ENCODE measurements around the gene KRTAP10-1.

KRTAP10-1 gene

GRCh38 chr21:44544566-44544965 is 4.6 kb upstream of the KRTAP10-1 start:
- no peak overlapping the region for H3K4me3 ChIP-seq (ENCODE audit: low read length)
- no peak for DNase-seq (ENCODE audit: low read depth)
- TF ChIP-seq, protein P1, sequence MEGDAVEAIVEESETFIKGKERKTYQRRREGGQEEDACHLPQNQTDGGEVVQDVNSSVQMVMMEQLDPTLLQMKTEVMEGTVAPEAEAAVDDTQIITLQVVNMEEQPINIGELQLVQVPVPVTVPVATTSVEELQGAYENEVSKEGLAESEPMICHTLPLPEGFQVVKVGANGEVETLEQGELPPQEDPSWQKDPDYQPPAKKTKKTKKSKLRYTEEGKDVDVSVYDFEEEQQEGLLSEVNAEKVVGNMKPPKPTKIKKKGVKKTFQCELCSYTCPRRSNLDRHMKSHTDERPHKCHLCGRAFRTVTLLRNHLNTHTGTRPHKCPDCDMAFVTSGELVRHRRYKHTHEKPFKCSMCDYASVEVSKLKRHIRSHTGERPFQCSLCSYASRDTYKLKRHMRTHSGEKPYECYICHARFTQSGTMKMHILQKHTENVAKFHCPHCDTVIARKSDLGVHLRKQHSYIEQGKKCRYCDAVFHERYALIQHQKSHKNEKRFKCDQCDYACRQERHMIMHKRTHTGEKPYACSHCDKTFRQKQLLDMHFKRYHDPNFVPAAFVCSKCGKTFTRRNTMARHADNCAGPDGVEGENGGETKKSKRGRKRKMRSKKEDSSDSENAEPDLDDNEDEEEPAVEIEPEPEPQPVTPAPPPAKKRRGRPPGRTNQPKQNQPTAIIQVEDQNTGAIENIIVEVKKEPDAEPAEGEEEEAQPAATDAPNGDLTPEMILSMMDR (conservative IDR thresholded peaks at IDR 0.05; ENCODE audit: low read length): no peak

DNA sequence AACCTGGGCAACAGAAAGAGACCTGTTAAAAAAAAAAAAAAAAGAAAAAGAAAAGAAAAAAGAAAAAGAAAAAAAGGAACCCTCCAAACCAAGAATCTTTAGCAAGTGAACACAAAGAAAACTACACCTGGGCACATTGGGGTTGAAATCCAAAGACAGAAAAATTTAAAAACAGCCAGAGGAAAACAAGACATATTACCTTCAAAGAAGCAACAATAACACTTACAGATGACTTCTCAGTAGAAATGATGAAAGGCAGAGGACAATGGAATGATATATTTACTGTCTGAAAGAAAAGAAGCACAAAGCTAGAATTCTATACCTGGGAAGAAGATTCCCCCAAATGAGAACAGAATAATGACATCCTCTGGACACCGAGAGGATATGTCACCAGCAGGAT is 2.7 kb upstream of the KRTAP10-1 start:
- DNase-seq (ENCODE audit: low read depth): no peak
- TF ChIP-seq, protein P1 (conservative IDR thresholded peaks at IDR 0.05; ENCODE audit: low read length): no peak
- no peak overlapping the region for H3K4me3 ChIP-seq (ENCODE audit: low read length)

- no peak for DNase-seq (ENCODE audit: low read depth)
- TF ChIP-seq, protein P1 (conservative IDR thresholded peaks at IDR 0.05; ENCODE audit: low read length): no peak
- H3K4me3 ChIP-seq (ENCODE audit: low read length): no peak overlapping the region
These were observed 820 bp upstream of the KRTAP10-1 start for GRCh38 chr21:44540741-44541288.

- DNase-seq (ENCODE audit: low read depth): no peak
- TF ChIP-seq, protein P1 (conservative IDR thresholded peaks at IDR 0.05; ENCODE audit: low read length): no peak
- no peak overlapping the region for H3K4me3 ChIP-seq (ENCODE audit: low read length)
These were observed 949 bp downstream of the KRTAP10-1 start for GRCh38 chr21:44539046-44539445.

GRCh38 chr21:44537930-44538911 is 1.8 kb downstream of the KRTAP10-1 start:
- TF ChIP-seq, protein P1 (conservative IDR thresholded peaks at IDR 0.05; ENCODE audit: low read length): no peak
- no peak overlapping the region for H3K4me3 ChIP-seq (ENCODE audit: low read length)
- no peak for DNase-seq (ENCODE audit: low read depth)

- no peak overlapping the region for H3K4me3 ChIP-seq (ENCODE audit: low read length)
- DNase-seq (ENCODE audit: low read depth): no peak
- TF ChIP-seq, protein P1 (conservative IDR thresholded peaks at IDR 0.05; ENCODE audit: low read length): no peak
These were observed 4.0 kb downstream of the KRTAP10-1 start for GRCh38 chr21:44535963-44536362.

GRCh38 chr21:44534688-44535087 is 5.3 kb downstream of the KRTAP10-1 start:
- no peak for DNase-seq (ENCODE audit: low read depth)
- no peak overlapping the region for H3K4me3 ChIP-seq (ENCODE audit: low read length)
- TF ChIP-seq, protein P1 (conservative IDR thresholded peaks at IDR 0.05; ENCODE audit: low read length): no peak
